HG03175 (cell line): ENCODE measurements around the gene MRTFA.
"Not testable (repeated sequence)": the region's sequence is repeated elsewhere in the genome, so short reads cannot be mapped to it uniquely, and the experiment has no call there.

Experiments
- ATAC-seq: cut with Tn5 transposase; IDR thresholded peaks from one replicate; pipeline ENCODE4 v1.9.1; 2021; ENCODE audit warnings: mild to moderate bottlenecking, moderate library complexity; ENCODE audit not compliant: unreplicated experiment

MRTFA gene

GRCh38 chr22:40598712-40599111 lies 37.8 kb downstream of the MRTFA start:
- ATAC-seq: not testable (repeated sequence)

- ATAC-seq: no peak
Observed at GRCh38 chr22:40597526-40598430, 38.7 kb downstream of the MRTFA start.

- ATAC-seq: no peak
Observed at GRCh38 chr22:40595497-40596234, 40.9 kb downstream of the MRTFA start.

- ATAC-seq: no peak
Observed at GRCh38 chr22:40594924-40595323, 41.6 kb downstream of the MRTFA start.

GRCh38 chr22:40594346-40594745 lies 42.2 kb downstream of the MRTFA start:
- ATAC-seq: no peak

- ATAC-seq: no peak
Observed at GRCh38 chr22:40593460-40594273, 42.9 kb downstream of the MRTFA start.

GRCh38 chr22:40592352-40593113 lies 44.0 kb downstream of the MRTFA start:
- no peak for ATAC-seq

GRCh38 chr22:40588726-40589125 lies 47.8 kb downstream of the MRTFA start:
- no peak for ATAC-seq

GRCh38 chr22:40586781-40587180 lies 49.7 kb downstream of the MRTFA start:
- no peak for ATAC-seq

GRCh38 chr22:40585310-40585751 lies 51.2 kb downstream of the MRTFA start:
- no peak for ATAC-seq

GRCh38 chr22:40584766-40585165 lies 51.8 kb downstream of the MRTFA start:
- not testable (repeated sequence) for ATAC-seq

- ATAC-seq: no peak
Observed at GRCh38 chr22:40583053-40583741, 53.3 kb downstream of the MRTFA start.

- no peak for ATAC-seq
Observed at GRCh38 chr22:40582063-40582462, 54.5 kb downstream of the MRTFA start.

GRCh38 chr22:40580631-40581030 lies 55.9 kb downstream of the MRTFA start:
- ATAC-seq: no peak

GRCh38 chr22:40578171-40578570 lies 58.3 kb downstream of the MRTFA start:
- no peak for ATAC-seq

GRCh38 chr22:40572976-40573375 lies 63.5 kb downstream of the MRTFA start:
- no peak for ATAC-seq

- no peak for ATAC-seq
Observed at GRCh38 chr22:40571887-40572286, 64.6 kb downstream of the MRTFA start.

GRCh38 chr22:40567626-40568328 lies 68.7 kb downstream of the MRTFA start:
- no peak for ATAC-seq

GRCh38 chr22:40567106-40567505 lies 69.4 kb downstream of the MRTFA start:
- ATAC-seq: no peak
